GM10847 (cell line): Measurements from ENCODE around the gene ICA1.

Experiments used
- POLR2A ChIP-seq: IDR thresholded peaks from 2 replicates; pipeline ENCODE4 v1.6.1; 2011; ENCODE audit not compliant: insufficient read length; ENCODE audit errors: extremely low read depth

ICA1 gene

GRCh38 chr7:8261711-8262695 lies at the start of gene ICA1:
ICA1 (minus strand) TSS chr7:8262167; CDS start chr7:8235926, 26,241 bp downstream.
- TF ChIP-seq POLR2A = no peak

GRCh38 chr7:8310876-8311275 lies 48.9 kb upstream of the ICA1 start:
- no peak for TF ChIP-seq POLR2A

DNA sequence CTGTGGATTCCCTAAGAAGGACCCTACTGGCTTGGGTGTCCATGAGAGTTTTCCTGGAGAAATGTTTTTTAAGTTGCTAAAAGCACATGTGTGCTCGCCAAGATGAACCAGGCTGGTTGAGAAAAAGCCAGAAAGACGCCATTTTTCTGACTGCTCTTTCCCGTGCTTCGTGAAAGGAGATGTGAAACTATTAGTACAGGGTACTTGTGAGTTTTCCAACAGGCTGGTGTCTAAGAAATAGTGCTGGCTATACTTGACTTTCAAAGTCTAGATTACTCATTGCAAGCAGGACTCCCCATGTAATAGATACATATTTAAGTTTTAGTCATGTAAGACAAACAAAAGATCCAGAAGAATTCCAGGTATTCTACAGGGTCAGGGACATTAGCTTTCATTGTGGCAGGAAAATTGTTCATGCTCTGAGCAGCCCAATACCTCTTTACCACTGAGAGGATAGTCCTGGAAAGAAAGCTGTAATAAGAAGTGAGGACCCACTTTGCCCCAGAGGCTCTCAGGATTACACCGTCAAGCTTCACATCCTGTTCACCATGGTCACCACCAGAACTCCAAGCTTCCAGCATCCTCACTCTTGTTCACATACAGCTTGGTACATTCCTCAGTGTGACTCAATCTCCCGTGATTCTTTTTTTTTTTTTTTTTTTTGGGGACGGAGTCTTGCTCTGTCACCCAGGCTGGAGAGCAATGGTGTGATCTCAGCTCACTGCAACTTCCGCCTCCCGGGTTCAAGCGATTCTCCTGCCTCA lies 43.8 kb upstream of the ICA1 start:
- no peak for TF ChIP-seq POLR2A

DNA sequence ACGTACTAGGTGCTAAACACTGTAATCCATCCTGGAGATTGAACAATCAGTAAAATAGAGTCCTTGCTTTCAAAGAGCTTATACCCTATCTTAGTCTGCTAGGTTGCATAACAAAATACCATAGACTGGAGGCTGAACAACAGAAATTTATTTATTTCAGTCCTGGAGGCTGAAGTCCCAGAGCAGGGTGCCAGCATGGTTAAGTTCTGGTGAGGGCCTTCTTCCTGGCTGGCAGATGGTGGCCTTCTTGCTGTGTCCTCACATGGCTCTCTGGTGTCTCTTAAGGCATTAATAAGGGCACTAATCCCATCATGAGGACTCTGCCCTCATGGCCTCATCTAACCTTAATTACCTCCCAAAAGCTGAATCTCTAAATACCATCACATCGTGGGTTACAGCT lies 43.1 kb upstream of the ICA1 start:
- TF ChIP-seq POLR2A = no peak

GRCh38 chr7:8303904-8304528 lies 42.0 kb upstream of the ICA1 start:
- TF ChIP-seq POLR2A = no peak

DNA sequence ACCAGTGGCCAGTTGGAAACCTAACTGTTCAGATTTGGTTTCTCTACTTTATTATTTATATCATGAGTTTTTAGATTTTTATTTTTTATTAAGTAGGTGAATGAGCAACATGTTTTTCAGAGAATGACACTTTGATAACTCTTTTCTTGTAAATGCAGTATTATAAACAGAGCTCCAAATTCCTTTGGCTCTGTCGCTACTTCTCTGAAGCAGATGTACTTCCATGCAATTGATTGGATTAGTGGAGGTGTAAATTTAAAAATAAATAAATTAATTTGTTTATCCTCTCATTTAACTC lies 34.3 kb upstream of the ICA1 start:
- TF ChIP-seq POLR2A = no peak

DNA sequence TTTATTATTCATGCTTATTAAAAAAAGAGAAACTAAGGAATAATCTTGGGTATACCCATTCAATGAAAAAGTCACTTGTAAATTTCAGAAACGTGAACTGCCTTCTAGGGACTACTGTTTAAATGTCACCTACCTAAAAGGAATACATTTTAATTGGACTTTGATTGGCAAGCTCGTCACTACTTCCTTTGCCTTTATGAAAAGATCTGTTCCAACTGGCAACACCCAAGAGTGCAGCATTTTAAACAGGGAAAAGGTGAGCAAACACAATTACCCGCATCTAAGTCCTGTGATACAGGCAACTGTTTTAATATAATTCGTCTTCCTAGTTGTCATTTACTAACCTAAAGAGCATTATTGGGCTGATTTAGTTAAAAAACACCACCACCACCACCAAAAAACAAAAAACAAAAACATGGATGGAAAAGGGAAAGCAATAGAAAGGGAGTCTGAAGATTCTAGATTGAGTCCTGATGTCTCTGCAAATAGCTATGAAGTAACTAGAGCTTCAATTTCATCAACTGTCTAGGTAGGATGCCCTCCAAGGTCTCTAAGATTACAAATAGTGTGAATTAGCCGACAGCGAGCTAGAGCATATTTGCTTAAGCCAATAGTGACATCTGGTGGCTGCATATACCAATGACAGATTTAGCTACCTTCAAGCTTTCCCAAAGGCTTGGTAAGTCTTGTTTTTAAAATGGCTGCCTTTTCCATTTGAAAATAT lies 33.8 kb upstream of the ICA1 start:
- no peak for TF ChIP-seq POLR2A

GRCh38 chr7:8291397-8292141 lies 29.6 kb upstream of the ICA1 start:
- no peak for TF ChIP-seq POLR2A

- TF ChIP-seq POLR2A = no peak
Measured at GRCh38 chr7:8290645-8291308, 28.8 kb upstream of the ICA1 start.

- TF ChIP-seq POLR2A = no peak
Measured at GRCh38 chr7:8286118-8286517, 24.2 kb upstream of the ICA1 start.

DNA sequence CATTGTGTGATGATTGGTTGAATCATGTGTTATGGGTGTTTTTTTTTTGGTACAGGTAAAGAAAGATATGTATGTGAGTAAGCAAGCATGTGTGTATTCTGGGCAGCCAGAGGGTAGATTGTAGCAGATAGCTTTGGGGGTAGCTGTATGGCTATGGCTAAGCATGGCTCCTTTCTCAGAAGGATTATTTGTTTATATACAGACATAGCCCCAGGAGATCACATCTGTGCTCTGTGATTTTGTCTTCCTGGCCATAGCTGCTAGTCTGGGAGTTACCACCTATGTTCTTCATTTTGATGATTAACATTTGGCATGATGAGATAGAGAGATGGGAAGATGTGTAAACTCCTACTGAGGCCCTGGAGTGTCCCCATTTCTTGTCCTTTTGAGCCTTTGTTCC lies 23.2 kb upstream of the ICA1 start:
- TF ChIP-seq POLR2A = no peak

GRCh38 chr7:8284606-8285005 lies 22.6 kb upstream of the ICA1 start:
- TF ChIP-seq POLR2A = no peak

GRCh38 chr7:8283968-8284367 lies 22.0 kb upstream of the ICA1 start:
- TF ChIP-seq POLR2A = no peak

- TF ChIP-seq POLR2A = no peak
Measured at GRCh38 chr7:8282871-8283270, 20.9 kb upstream of the ICA1 start.
